Measurements from ENCODE around the gene SPTB. TPM values are rescaled to one million over a fixed set of nuclear protein-coding genes. Genes with fewer than 3 reads are reported as not detected.

Gene SPTB
- total RNA-seq, 1 donor from 2014 or later: not detected

- intact Hi-C loops (cut with micrococcal nuclease): no loop called here
These were observed 121.6 kb downstream of the SPTB start for GRCh38 chr14:64758025-64758521.

DNA sequence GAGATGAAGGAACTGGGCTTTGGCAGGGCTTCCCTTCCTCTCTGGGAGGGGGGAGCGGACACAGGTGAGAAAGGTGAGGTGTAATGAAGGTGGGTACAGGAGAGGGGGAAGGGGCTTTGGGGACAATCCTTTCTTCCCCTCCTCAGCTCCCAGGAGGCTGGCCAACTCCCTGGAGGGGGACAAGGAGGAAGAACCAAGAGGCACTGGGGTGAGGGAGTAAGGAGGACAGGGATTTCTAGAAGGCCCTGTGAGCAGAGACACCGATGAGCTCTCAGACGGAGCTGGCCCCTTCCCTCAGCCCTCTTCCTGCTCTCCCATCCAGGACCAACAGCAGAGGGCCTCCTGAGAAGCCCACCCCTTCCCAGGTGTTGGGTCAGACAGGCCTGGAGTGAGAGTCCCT is 122.1 kb downstream of the SPTB start:
- intact Hi-C loops (cut with micrococcal nuclease): no loop called here

DNA sequence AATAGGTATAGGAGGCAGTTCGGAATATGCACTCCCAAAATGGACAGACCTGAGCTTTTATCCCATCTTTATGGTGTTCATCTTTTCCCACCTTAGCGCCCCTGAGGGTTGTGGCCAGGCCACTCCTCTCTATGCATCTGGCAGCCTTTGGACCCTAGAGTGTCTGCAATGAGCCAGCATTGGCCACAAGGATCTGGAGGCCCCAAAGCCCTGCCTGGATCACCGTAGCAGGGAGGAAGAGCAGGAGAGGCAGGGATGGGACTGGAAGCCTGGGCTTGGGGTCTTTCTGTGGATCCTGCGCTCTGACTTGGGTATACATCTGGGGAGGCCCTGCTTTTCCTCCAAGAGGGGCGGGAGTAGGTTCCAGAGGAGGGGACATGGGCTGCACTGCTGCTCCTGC is 123.0 kb downstream of the SPTB start:
- intact Hi-C loops (cut with micrococcal nuclease): no loop called here

DNA sequence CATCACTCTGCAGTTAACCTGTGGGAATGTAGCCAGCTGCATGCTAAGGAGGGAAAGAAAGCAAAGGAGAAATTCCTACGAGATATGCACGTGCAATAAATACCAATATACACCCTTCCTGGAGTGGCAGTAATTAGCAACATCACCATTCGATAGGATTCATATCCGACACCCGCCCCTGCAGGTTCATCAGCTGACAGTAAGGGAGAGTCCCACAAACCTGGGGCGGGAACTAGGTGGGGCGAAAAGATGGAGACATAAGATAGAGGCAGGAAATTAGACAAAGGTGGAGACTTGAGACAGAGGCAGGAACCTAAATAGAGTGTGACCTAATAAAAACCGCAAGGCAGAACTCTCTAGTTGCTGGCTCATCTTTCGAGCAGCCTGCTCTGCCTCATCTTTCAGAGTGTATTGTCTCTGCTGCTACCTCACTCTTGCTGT is 123.9 kb downstream of the SPTB start:
- intact Hi-C loops (cut with micrococcal nuclease): no loop called here

- intact Hi-C loops (cut with micrococcal nuclease): no loop called here
These were observed 125.0 kb downstream of the SPTB start for GRCh38 chr14:64754685-64755084.

DNA sequence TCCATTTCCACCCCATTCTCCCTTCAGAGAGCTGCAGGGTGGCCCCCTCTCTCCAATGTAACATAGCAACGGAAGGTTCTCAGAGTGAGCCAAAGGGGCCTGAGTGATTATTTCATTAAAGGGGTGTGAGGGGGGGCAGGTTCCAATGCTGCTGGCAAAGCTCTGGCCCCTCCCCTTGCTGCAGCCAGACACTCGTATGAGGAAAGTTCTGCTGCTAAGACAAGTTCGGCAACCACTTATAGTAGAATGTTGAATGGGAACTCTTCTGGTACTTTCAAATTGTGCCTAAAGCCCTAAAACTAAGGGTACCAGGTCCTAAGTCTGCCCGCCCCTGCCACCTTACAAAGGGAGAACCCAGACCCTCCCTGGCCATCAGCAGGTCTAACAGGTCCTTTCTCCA is 125.7 kb downstream of the SPTB start:
- intact Hi-C loops (cut with micrococcal nuclease): no loop called here

DNA sequence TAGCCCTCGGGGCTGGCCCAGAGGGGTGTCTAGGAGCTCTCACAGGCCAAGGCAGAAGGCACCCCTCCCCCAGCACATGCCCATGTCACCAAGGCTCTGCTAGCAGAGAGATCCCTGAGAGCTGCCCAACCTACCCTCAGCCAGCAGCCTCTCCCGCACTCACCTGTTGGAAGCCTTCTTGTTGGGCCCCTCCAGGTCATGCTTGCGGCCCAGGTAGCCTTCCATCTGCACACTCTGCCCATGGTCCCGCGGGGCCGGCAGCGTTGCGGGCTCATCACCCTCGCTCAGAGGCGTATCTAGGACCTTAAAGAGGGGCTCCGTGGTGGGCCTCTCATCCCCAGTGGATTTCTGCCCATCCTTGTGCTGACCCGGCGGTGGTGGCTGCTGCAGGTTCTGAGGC is 126.3 kb downstream of the SPTB start:
- intact Hi-C loops (cut with micrococcal nuclease): no loop called here

GRCh38 chr14:64752909-64753308 is 126.8 kb downstream of the SPTB start:
- intact Hi-C loops (cut with micrococcal nuclease): no loop called here

GRCh38 chr14:64748995-64749714 is 130.6 kb downstream of the SPTB start:
- intact Hi-C loops (cut with micrococcal nuclease): no loop called here

- intact Hi-C loops (cut with micrococcal nuclease): no loop called here
These were observed 131.2 kb downstream of the SPTB start for GRCh38 chr14:64748521-64748920.

GRCh38 chr14:64747327-64747726 is 132.4 kb downstream of the SPTB start:
- intact Hi-C loops (cut with micrococcal nuclease): no loop called here

- intact Hi-C loops (cut with micrococcal nuclease): no loop called here
These were observed 133.1 kb downstream of the SPTB start for GRCh38 chr14:64746298-64747250.

GRCh38 chr14:64745511-64746091 is 134.1 kb downstream of the SPTB start:
- intact Hi-C loops (cut with micrococcal nuclease): no loop called here

GRCh38 chr14:64743061-64743460 is 136.6 kb downstream of the SPTB start:
- intact Hi-C loops (cut with micrococcal nuclease): no loop called here

DNA sequence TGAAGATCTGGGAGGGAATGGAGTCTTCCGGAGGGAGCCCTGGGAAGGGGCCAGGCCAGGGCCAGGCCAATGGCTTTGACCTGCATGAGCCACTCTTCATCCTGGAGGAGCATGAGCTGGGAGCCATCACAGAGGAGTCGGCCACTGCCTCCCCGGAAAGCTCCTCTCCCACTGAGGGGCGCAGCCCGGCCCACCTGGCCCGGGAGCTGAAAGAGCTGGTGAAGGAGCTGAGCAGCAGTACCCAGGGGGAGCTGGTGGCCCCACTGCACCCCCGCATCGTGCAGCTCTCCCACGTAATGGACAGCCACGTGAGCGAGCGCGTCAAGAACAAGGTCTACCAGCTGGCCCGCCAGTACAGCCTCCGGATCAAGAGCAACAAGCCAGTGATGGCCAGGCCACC is 137.7 kb downstream of the SPTB start:
- intact Hi-C loops (cut with micrococcal nuclease): no loop called here

DNA sequence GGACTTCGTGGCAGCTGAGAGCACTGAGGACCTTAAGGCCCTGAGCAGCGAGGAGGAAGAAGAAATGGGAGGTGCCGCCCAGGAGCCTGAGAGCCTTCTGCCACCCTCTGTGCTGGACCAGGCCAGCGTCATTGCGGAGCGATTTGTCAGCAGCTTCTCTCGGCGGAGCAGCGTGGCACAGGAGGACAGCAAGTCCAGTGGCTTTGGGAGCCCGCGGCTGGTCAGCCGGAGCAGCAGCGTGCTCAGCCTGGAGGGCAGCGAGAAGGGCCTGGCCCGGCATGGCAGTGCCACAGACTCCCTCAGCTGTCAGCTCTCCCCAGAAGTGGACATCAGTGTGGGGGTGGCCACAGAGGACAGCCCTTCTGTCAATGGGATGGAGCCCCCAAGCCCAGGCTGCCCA is 138.5 kb downstream of the SPTB start:
- intact Hi-C loops (cut with micrococcal nuclease): no loop called here

- intact Hi-C loops (cut with micrococcal nuclease): no loop called here
These were observed 141.4 kb downstream of the SPTB start for GRCh38 chr14:64738281-64738804.

DNA sequence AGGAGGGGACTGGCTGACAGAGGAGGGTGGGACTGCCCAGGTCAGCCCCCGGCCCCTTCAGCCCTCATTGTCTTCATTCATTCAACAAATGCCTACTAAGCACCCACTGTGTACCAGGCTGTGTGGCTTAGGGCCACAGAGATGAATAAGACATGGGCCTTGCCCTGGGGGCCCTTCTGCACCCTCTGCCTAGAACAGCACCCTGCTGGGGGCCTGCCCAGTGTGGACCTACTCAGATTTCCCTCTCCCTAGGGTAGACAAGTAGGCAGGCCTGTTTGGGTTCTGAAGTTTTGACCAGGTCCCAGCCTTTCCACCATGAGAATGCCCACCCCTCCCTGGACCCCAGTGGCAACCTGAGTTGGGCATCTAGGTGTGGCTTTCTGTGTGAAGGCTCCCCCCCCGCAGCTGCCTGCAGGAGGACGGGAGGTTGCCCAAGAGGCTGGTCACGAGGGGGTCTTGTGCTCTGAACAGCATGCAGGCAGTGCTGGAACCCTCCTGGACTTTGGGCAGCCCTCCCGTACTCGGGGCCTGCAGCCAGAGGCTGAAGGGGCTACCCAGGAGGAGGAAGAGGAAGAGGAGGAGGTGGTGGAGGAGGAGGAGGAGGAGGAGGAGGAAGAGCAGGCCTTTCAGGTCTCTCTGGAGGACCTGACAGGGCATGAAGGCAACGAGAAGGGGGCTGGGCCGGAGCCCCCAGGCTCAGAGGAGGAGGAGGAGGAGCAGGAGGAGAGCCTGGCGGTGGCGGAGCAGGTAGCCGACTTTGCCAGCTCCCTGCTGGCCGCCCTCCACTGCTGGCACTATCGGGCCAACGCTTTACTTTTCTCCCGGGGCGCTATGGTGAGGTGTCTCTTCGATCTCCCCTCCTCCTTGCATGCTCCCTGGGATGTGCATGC is 142.1 kb downstream of the SPTB start:
- intact Hi-C loops (cut with micrococcal nuclease): no loop called here

- intact Hi-C loops (cut with micrococcal nuclease): no loop called here
These were observed 143.2 kb downstream of the SPTB start for GRCh38 chr14:64736271-64737169.

GRCh38 chr14:64734990-64735389 is 144.7 kb downstream of the SPTB start:
- intact Hi-C loops (cut with micrococcal nuclease): no loop called here

All from T-helper 2 cell treated with Interferon-gamma antibody and Interleukin-4, amounts not matched to agents 100 ng/mL and 5 ng/mL, for 36 hours (primary cell).